Measurements from ENCODE around the gene MEIOSIN. TPM values are rescaled to one million over a fixed set of nuclear protein-coding genes. Genes with fewer than 3 reads are reported as not detected.
"Not testable (repeated sequence)": the region's sequence is repeated elsewhere in the genome, so short reads cannot be mapped to it uniquely, and the experiment has no call there.

The MEIOSIN gene
- total and polyA plus RNA-seq, 8 donors = not detected

DNA sequence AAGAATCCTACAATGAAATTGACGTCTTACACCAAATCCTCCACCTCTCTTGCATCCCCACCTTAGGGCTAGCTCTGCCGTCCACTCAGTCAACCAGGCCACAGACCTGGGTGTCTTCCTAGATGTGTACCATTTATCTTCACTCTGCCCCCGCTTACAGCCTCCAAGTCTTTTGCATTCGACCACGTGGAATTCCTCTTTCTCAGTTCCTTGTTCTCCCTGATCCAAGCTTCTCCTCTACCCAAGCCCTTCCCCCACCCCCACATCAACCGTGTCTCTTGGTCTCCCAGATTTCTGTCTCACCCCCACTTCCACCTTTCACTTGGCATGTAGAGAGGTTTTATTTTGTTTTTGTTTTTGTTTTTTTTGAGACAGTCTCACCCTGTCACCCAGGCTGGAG is 60.6 kb downstream of the MEIOSIN start:
- Histone ChIP-seq H3K9me3 (no peaks in the 10 kb centered on the region), H3K36me3 (peaks cover 0 to 4% (median 0%) of the 10 kb centered on the region in 3 donors), H3K27ac (no peak overlapping the region), H3K27me3 (no peaks in the 10 kb centered on the region), H3K4me3 (no peak overlapping the region), H3K4me1 (peaks cover 2 to 9% (median 8%) of the 10 kb centered on the region in 3 donors)
- DNase-seq = no peak
- 34 to 53% methylated on average over 6 of the region's 6 CpGs for WGBS, 2 donors
- no peak for TF ChIP-seq CTCF (IDR thresholded peaks at IDR 0.05)
- no peak for ATAC-seq
- intact Hi-C loops (cut with DNase I) = no loop called here
- no peak for FAIRE-seq

GRCh38 chr19:45794627-45795026 is 61.4 kb downstream of the MEIOSIN start:
- intact Hi-C loops (cut with DNase I) = no loop called here
- no peak overlapping the region for H3K27ac ChIP-seq
- TF ChIP-seq CTCF (IDR thresholded peaks at IDR 0.05) = no peak
- DNase-seq (no peak), FAIRE-seq (no peak), ATAC-seq (no peak)
- 63 to 86% methylated on average over 2 of the region's 2 CpGs for WGBS, 2 donors
- no peak overlapping the region for H3K4me3 ChIP-seq
- H3K36me3 ChIP-seq = no peaks in the 10 kb centered on the region
- H3K4me1 ChIP-seq = peaks cover 7 to 9% (median 8%) of the 10 kb centered on the region in 3 donors
- H3K9me3 ChIP-seq = no peaks in the 10 kb centered on the region
- H3K27me3 ChIP-seq = no peaks in the 10 kb centered on the region

DNA sequence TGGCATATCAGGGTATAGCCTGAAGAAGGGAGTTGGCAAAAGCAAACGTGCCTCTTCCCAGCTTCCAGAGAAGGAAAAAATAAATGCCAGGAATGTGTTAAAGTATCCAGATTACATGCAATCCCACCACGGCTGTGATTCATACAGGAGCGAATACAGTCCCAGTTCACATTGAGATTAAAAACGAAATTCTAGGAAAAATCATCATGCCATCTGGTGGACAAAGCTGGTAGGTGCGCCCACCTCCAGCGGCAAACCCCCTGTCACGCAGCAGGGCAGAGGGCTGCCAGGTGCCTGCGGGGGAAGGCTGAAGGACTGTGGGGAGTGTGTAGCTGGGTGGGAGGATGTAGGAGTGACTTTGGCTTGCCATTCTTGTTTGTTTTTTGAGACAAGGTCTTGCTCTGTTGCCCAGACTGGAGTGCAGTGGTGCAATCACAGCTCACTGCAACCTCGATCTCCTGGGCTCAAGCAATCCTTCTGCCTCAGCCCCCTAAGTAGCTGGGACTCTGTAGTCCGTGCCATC is 65.8 kb downstream of the MEIOSIN start:
- DNase-seq = peak in 3 of 6 donors; percentile 46 to 79 (median 75)
- Histone ChIP-seq H3K27me3 (no peaks in the 10 kb centered on the region), H3K36me3 (no peaks in the 10 kb centered on the region), H3K9me3 (no peaks in the 10 kb centered on the region), H3K27ac (no peak overlapping the region), H3K4me3 (no peak overlapping the region), H3K4me1 (peaks cover 0 to 7% (median 0%) of the 10 kb centered on the region in 3 donors)
- intact Hi-C loops (cut with DNase I) = no loop called here
- peak; percentile 75 to 95 (median 90) for ATAC-seq
- no peak for FAIRE-seq
- 3 to 4% methylated on average over 10 of the region's 10 CpGs for WGBS, 2 donors
- TF ChIP-seq CTCF (IDR thresholded peaks at IDR 0.05) = peak; percentile 60 to 91 (median 82)

DNA sequence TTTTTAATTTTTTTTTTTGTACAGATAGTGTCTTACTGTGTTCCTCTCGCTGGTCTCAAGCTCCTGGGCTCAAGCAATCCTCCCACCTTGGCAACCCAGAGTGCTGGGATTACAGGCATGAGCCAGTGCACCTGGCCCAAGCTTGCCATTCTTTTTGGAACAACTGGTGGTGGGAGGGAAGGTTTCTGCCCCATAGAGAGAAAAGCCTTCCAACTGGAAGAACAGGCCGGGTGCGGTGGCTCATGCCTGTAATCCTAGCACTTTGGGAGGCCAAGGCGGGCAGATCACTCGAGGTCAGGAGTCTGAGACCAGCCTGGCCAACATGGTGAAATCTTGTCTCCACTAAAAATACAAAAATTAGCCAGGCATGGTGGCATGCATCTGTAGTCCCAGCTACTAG is 66.3 kb downstream of the MEIOSIN start:
- peak in 1 of 4 donors; percentile 6 for ATAC-seq
- intact Hi-C loops (cut with DNase I); H3K9me3 ChIP-seq; H3K36me3 ChIP-seq; H3K4me3 ChIP-seq; H3K27me3 ChIP-seq; H3K4me1 ChIP-seq; DNase-seq; H3K27ac ChIP-seq; FAIRE-seq: not testable (repeated sequence)
- 74 to 83% methylated on average over 5 of the region's 5 CpGs for WGBS, 2 donors

DNA sequence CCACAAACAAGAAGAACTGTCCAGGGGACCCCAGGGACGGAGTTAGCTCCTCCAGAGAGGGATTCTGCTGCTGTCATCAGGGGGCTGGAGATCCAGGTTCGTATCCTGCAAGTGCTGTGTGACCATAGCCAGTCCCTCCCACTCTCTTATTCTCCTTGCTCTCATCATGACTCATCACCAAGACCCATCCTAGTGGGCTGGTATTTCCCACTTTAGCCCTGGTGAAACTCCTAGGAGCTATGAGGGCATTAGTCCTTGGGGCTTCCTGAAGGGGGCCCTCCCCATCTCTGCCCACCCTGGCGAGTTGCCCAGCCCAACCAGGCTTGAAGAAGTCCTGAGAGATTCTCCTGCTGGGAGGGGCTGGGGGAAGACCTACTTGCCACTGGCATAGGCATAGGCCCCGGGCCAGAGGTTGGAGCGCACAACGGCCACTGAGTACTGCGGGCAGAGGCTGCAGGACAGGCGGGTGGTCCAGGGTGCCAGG is 66.9 kb downstream of the MEIOSIN start:
- no peak for ATAC-seq
- H3K27me3 ChIP-seq = no peaks in the 10 kb centered on the region
- intact Hi-C loops (cut with DNase I) = no loop called here
- no peak overlapping the region for H3K4me3 ChIP-seq
- peaks cover 0 to 7% (median 0%) of the 10 kb centered on the region in 3 donors for H3K4me1 ChIP-seq
- TF ChIP-seq CTCF (IDR thresholded peaks at IDR 0.05) = no peak
- peak in 2 of 6 donors; percentile 60 to 79 for DNase-seq
- WGBS, 2 donors = 78 to 80% methylated on average over 8 of the region's 8 CpGs
- no peak overlapping the region for H3K27ac ChIP-seq
- FAIRE-seq = no peak
- H3K9me3 ChIP-seq = no peaks in the 10 kb centered on the region
- no peaks in the 10 kb centered on the region for H3K36me3 ChIP-seq
